Body of pancreas (tissue), 4 donors: Measurements from ENCODE around the gene RPL7L1.

Experiments
- POLR2A ChIP-seq, 3 donors: fragments of 450-650 bp; IDR thresholded peaks; one replicate each; pipeline ENCODE4 v1.6.1; 2016; ENCODE audit warnings: antibody characterized with exemption in 3 of 3, mild to moderate bottlenecking in 2 of 3
- TF ChIP-seq, protein P1 (sequence below), 7 experiments: fragments of 450-650 bp in 4 of 7; fragments of 200-600 bp in 3 of 7; sonication (generic) in 3 of 7; IDR thresholded peaks; one replicate each; pipeline ENCODE4 v1.5.1; 2016 to 2019; ENCODE audit warnings: antibody characterized with exemption in 7 of 7

- TF ChIP-seq, protein P1, sequence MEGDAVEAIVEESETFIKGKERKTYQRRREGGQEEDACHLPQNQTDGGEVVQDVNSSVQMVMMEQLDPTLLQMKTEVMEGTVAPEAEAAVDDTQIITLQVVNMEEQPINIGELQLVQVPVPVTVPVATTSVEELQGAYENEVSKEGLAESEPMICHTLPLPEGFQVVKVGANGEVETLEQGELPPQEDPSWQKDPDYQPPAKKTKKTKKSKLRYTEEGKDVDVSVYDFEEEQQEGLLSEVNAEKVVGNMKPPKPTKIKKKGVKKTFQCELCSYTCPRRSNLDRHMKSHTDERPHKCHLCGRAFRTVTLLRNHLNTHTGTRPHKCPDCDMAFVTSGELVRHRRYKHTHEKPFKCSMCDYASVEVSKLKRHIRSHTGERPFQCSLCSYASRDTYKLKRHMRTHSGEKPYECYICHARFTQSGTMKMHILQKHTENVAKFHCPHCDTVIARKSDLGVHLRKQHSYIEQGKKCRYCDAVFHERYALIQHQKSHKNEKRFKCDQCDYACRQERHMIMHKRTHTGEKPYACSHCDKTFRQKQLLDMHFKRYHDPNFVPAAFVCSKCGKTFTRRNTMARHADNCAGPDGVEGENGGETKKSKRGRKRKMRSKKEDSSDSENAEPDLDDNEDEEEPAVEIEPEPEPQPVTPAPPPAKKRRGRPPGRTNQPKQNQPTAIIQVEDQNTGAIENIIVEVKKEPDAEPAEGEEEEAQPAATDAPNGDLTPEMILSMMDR (IDR thresholded peaks at IDR 0.05): no peak
- no peak for TF ChIP-seq POLR2A (IDR thresholded peaks at IDR 0.05)
Measured at GRCh38 chr6:42870145-42870936, 9.1 kb upstream of the RPL7L1 start.
